Activated CD4-positive, CD25-positive, alpha-beta regulatory T cell treated with anti-CD3 and anti-CD28 coated beads, Interleukin-2, amount 50 U/mL, for 16 hours (primary cell): ENCODE results near the gene DDX1.
"Not testable (repeated sequence)": the region's sequence is repeated elsewhere in the genome, so short reads cannot be mapped to it uniquely, and the experiment has no call there.

ENCODE experiments used
- DNase-seq: peaks from one replicate; pipeline ENCODE4 v3.0.0-alpha.2; 2020; ENCODE audit warnings: low read depth, low spot score

Gene DDX1

DNA sequence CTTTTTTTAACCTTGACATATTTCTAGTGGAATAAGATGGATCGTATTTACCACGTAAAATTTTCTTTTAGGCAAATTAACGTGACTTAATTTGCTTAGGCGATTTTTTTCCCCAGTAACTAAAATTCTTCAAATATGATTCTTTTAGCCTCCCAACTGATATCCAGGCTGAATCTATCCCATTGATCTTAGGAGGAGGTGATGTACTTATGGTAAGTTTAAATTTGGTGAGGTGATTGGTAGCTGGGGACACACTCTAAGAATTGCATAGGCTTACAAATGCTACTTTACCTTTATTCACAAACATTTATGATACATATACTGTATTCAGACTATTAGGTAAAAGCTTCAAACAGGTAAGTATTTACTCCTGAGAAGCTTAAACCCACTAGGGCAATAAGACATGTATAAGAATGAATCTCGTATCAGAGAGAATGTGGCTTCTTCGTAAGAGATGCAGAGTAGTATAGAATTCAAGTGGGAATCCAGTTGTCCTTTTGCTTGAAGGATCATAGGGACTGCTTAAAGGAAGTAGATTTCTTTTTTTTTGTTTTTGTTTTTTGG is 3.8 kb downstream of the DDX1 start:
- no peak for DNase-seq

DNA sequence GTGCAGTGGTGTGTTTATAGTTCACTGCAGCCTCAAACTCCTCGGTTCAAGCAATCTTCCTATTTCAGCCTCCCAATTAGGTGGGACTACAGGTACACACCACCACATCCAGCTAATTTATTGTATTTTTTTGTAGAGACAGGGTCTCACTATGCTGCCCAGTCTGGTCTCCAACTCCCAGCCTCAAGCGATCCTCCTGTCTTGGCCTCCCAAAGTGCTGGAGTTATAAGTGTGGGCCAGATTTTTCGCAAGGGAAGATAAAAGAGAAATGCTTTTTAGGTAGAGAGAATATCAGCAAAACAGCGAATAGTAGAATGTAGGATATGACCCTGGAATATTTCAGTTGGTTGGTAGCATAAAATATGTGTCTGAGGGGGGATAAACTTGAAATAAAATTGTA is 4.3 kb downstream of the DDX1 start:
- no peak for DNase-seq

DNA sequence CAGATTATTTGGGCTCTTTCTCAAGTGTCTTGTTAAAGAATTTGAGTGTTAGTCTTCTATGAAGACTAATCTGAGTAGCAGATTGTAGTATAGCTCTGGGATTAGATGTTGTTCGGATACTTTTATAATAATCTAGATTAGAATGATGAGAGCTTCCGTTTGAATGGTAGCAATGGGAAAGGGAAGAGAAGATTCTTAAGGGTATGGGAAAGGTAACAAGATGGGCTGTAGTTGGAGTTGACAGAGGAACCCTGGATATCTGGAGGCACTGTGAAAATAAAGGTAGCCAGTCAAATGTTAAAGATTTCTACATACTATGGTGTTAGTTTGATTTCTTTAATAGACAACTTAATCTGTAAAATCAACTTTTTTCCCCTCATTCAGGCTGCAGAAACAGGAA is 4.7 kb downstream of the DDX1 start:
- DNase-seq, result no peak

DNA sequence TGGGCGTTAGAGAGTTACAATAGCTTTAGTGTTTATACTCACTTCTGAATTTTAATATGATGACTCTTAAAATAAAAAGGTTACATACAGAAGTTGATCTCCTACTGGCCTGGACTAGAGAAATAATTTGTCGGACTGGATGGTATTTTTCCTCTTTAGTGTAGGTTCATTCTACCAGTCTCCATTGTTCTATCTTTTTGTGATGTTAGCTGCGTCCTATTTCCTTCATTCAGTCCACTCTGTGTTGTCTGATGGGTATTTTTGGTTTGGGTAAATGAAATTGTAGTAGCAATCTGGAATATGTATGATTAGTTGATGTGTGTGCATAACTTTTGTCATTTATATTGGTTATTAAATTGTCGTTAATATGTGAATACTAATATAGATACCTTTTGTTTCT is 5.3 kb downstream of the DDX1 start:
- no peak for DNase-seq

DNA sequence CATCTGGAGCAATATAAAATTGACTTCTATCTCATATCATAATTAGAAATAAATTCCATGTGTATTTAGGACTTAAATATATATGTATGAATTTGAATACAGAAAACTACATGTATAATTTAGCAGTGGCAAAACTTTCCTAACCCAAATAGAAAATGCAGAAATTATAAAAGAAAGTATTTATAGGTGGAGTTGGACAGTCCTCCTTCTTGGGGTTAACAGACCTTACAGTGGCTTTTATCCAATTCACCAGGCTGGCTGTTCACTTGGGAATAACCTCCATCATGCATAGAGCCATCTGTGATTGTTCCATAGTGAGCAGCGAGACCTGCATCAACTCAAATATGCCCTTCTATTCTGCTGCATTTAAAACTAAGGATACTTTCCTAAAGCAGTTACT is 8.3 kb downstream of the DDX1 start:
- DNase-seq, result no peak

DNA sequence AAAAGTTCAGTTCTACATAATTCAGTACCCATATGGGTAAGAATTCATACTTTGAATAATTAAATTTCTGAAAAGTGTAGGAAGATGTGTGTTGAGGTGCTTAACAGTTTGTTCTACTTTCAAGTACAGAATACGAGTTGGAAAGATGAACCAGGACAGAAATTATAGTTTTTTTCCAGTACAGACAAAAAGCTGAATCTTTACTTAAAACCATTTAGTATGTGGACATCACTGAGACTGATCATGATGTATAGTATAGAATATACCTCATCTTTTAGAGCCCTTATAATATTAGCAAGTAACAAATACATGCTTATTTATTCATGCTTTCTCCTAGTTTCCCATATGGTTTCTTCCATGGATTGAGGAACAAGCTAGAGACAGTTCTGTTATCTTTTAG is 10.0 kb downstream of the DDX1 start:
- DNase-seq, result no peak

DNA sequence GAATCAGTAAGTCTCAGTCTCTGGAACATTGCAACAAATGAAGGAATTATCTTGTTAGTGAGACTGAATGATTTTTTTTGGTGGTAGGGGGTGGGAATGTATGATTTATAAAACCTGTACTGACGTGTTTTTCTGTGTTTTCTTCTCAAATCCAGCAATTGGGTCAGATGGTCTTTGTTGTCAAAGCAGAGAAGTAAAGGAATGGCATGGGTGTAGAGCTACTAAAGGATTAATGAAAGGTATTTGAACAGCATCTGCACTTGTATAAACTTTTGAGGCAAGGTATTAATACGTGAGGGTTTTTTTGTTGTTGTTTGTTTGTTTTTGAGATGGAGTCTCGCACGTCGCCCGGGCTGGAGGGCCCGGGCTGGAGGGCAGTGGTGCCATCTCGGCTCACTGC is 10.7 kb downstream of the DDX1 start:
- DNase-seq, result no peak

DNA sequence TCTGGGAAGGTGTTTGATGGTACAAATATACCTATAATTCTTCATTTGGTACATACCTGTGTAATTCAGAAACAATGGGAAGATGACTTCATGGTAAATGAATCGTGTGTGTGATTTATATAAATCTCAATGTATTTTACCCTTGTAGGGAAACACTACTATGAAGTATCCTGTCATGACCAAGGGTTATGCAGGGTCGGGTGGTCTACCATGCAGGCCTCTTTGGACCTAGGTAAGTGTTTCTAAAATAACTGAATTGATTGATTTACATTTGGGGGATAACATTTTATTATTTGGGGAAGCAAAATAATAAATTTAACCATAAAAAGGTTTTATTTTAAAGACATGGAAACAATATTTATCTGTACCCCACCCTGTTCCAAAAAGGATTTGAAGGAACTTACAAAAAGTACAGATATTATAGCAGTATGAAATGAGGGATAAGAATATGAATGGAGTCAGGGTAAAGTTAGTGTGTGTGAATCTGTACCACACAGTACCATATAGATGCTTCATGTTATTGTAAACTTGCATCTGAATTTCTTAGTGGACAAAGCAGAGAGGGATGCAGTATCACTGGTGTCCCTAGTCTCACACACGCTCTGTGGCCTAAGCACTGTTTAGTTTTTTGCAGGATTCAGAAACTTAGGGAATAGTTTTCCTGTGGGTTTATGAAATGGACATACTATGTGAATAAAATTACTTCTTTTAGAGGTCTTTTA is 11.5 kb downstream of the DDX1 start:
- no peak for DNase-seq

DNA sequence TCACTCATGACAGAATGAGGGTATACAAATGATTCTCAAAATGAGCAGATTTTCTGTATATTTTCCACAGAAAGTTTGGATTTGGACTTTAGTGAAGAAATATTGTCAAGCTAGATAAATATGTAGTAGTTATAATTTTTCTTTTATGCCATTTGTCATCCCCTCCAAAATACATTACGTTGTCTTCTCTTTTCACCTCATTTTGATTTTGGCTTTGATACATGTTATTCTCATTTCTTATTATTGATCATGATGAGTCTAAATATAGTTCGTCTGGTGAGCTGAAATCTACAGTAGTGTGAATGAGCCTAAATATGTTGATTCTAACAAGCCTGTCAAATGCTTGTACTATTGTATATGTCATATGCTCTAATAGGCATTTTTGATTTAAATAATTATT is 12.3 kb downstream of the DDX1 start:
- no peak for DNase-seq

DNA sequence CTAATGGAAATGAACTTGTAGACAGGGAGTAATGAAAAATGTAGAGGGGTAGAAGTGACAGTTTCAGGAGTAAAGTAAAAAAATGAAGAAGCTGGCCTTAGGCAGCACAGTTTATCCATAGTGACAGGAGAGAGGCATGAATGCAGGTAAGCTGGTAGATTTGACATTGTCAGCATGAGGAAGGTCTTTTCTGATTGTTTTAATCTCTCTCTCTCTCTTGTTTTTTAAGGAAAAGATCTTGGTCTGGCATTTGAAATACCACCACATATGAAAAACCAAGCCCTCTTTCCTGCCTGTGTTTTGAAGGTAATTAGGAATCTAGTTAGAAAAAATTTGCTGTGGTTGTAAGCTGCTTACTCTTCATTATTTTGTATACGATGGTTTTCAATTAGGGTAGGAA is 14.1 kb downstream of the DDX1 start:
- no peak for DNase-seq

DNA sequence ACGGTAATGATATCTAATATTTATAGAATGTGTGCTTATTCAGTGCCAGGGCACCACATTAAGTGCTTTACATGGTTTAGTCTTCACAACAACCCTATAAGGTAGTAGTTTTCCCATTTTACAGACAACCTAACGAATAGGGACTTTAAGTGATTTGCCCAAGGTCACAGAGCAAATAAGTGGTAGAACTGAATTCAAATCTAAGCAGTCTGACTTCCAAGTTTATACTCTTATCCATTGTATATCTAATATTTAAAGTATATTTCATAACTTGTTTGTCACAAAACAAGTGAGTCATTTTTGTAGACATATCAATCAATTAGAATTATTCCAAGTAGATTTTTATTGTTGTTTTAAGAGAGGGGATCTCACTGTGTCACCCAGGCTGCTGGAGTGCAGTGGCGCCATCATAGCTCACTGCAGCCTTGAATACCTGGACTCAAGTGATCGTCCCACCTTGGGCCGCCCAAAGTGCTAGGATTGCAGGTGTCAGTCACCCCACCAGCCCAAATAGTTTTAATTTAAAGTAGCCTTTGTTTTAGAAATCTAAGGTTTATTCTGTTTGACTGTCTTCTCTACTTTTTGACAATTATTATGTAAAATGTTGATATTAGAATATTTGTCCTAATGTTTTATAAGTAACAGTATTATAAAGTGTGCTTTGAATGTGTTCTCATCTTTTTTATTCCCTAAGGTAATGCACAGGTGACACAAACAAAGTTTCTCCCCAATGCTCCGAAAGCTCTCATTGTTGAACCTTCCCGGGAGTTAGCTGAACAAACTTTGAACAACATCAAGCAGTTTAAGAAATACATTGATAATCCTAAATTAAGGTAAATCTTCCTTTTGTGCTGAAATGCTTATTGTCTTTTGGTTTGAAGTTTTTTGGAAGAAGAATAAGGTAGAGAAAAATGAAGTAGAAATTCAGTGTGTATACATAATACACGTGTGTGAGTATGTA is 15.1 kb downstream of the DDX1 start:
- no peak for DNase-seq

DNA sequence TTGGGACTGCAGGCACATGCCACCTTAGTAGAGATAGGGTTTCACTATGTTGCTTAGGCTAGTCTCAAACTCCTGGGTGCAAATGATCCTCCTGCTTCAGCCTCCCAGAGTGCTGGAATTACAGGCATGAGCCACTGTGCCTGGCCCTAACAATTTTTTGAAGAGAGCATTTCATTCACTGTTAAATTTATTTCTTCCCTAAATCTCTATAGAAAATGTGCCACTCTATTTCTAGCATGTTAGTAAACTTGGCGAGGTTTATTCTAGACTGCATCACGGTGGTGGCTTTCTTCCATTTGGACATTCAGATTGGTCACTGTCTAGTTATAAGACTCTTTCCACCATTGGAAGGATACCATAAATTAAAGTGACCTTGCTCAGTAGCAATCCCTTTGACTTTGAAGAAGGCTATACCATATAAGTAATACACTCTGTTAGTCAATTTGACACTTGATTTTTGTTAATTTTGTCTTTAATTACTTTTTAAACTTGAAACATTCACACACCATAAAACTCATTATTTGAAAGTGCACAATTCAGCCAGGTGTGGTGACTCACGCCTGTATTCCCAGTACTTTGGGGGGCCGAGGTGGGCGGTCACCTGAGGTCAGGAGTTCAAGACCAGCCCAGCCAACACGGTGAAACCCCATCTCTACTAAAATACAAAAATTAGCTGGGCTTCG is 16.2 kb downstream of the DDX1 start:
- DNase-seq, result no peak

DNA sequence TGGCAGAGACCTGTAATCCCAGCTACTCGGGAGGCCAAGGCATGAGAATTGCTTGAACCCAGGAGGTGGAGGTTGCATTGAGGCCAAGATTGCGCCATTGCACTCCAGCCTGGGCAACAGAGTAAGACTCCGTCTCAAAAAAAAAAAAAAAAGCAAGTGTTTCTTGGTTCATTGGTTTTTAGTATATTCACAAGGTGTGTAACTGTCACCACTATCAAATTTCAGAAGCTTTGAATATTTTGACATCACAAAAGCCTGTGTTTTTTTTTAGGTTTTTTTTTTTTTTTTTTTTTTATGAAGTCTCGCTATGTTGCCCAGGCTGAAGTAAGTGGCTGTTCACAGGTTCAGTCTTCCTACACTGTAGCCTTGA is 16.7 kb downstream of the DDX1 start:
- DNase-seq, result no peak

DNA sequence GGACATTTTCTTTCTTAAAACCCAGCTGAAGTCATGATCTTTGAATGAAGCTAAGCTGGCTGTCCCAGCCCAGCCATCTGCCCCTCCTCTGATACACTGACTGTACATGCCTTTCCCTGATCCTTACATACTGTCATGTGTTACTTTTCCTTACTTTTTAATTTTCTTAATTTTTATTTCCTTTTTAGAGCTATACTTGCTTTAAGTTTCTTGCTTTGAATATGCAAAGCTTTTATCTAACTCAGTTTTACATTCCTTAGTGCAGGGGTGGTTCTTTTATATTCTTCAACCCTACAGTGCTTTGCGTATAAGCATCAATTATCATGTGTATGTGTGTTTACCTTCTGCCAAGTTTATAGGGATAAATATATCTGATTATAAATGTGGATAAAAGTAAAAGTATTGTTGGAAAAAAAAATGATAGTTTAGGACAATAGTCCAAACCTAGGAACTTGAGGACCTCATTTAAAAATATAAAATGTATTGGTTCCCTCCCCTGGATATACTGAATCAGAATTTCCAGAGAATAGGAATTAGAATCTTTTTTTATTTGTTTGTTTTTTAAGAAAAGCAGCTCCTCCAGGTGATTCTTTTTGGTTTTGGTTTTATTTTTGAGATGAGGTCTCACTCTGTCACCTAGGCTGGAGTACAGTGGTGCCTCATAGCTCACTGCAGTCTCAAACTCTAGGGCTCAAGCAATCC is 17.8 kb downstream of the DDX1 start:
- no peak for DNase-seq

DNA sequence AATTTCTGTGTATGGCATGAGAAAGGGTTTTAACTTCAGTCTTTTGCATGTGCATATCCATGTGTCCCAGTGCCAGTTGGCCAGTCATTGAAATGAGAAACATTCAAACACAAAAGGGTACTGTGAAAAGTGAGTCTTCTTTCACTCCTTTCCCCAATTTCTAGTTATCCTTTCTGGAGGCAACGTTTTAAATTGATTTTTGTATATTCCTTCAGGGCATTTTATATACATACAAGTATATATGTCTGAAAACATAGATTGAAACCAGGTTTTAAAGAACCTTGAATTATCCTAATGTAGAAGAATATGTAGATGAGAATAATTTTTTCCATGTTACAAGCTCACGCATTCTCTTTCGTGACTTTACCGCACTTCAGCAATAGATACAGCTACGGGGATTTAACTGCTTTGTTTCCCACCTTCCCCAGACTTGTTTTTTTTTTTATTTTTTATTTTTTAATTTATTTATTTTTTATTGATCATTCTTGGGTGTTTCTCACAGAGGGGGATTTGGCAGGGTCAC is 18.8 kb downstream of the DDX1 start:
- no peak for DNase-seq

DNA sequence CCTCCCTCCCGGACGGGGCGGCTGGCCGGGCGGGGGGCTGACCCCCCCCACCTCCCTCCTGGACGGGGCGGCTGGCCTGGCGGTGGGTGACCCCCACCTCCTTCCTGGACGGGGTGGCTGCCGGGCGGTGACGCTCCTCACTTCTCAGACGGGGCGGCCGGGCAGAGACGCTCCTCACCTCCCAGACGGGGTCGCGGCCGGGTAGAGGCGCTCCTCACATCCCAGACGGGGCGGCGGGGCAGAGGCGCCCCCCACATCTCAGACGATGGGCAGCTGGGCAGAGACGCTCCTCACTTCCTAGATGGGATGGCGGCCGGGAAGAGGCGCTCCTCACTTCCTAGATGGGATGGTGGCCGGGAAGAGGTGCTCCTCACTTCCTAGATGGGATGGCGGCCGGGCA is 20.4 kb downstream of the DDX1 start:
- DNase-seq, result not testable (repeated sequence)

DNA sequence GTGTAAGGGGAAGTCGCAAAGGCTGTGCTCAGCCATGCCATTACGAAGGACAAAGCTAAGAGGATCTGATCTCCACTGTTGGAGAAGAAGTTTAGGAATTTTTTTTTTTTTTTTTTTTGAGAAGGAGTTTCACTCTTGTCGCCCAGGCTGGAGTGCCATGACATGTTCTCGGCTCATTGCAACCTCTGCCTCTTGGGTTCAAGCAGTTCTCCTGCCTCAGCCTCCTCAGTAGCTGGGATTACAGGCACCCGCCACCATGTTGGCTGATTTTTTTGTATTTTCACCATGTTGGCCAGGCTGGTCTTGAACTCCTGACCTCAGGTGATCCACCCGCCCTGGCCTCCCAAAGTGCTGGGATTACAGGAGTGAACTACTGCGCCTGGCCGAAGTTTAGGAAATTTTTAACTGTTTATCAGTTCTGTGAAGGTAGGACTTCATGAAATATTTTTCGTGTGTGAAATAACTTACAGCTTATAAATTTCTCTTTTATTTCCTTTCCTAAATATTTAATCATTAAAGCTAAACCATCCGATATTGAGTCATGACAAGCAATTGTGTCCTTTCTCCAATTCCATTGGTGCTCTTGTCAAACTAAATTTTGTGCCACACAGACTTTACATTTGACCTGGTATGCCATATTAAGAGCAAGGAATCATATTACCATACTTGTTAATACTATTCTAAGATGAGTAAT is 22.2 kb downstream of the DDX1 start:
- no peak for DNase-seq

DNA sequence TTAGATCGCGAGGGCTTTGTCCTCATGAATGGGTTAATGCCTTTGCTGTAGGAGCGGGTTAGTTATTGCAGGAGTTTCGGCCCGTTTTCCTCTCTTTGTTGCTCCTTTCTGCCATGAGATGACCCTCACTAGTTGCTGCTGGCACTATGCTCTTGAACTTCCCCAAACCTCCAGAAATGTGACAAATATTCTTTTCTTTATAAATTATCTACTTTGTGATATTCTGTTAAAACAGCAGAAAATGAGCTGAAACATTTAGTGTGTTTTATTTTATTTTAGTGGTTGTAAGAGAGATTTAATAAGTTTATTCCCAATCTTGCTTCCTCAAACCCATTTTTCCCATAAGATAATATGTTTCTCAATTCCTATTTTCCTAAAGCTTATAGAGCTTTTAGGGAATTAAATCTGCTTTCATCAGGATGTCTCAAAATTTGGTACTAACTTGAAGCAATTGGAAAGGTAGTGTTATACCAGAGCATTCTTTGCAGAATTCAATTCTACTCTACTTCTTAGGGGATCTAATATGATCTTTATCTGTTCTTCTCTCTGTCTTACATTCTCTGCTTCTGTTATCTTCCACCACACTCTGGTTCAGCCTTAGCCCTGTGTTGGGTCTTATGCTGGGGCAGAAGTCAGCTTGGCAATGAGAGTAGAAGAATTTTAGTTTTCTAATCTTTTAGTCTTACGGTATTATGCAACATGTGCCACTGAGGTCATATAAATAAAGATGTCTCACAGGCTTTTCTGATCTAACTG is 23.1 kb downstream of the DDX1 start:
- no peak for DNase-seq

DNA sequence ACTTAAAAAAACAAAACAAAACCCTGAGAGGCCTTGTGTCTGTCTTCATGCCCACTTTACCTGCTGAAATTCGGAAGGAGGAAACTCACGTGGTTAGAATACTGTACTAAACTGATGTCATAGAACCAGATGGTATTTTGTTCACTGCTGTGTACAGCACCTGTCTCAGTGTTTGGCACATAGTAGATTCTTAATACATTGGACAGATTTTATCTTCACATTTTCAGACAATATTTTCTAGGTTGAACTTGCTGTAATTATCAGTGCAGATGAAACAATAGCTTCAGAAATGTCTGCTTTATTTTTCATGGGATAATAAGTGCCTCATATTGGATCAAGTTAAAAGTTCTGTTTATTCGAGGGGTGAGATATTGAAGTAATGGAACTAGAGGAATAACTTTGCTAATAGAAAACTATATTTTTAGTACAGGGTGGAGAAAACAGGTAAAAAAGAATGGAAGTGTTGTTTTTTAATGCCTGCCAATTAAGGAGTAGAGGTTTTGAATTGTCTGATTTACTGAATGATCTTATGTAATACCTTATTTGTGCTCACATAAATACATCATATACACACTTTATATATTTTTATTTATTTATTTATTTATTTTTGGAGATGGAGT is 23.7 kb downstream of the DDX1 start:
- no peak for DNase-seq

DNA sequence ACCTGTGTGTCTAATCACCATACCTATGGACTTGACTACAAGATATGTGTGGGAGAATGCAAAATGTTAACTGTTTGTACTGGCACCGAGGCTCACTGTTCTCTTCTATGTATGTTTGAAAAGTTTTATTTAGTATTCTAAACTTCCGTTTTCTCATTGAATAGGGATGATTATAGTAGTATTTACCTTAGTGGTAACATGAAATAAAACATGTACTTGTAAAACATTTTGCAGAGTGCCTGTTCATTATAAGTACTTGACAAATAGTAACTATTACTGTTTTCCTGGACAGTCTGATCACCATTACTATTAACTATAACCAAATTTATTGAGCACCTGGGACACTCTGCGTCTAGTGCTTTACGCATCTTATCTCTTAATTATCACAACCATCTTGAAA is 24.8 kb downstream of the DDX1 start:
- no peak for DNase-seq
